ENCODE measurements around the gene EWSR1. TPM values are rescaled to one million over a fixed set of nuclear protein-coding genes. Genes with fewer than 3 reads are reported as not detected.

The EWSR1 gene
- total and polyA plus RNA-seq, 2 donors (not counting 3 experiments of a cell fraction or from before 2014, with no cell fraction given), result 305 to 588 TPM

DNA sequence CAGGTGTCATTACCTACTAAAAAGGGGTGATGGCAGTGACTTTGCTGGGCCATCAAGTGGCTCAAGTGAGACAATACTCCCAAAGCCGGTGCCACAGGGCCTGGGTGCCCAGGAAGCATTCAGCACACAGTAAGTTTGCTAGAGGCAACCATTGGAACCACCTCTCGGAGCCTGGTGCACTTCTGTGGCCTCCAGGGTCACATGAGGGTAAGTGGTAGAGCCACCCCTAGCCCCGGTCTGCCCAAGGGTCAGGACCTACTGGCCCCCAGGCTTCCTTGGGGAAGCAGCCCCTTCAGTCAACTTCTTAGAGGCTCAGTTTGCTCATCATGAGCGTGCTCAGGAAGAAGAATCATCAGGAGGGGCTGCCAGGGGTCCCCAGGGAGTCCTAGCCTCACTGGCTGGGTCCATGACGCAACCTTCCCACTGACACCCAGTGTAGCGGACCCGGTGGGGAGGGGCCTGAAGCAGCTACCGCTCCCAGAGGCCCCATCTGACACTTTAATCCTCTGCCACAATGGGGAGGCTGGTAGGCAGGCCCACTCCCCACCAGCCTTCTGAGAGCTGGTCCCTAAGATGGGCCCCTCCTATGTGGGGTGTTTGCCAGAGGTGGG lies 64.9 kb downstream of the EWSR1 start:
- peaks cover 7 to 63% of the 10 kb centered on the region in 2 experiments for H3K36me3 ChIP-seq (ENCODE audit: control insufficient read depth in 2 of 2, extremely low read depth in 1 of 2, insufficient read depth in 2 of 2, low read length in 2 of 2)
- no peaks in the 10 kb centered on the region for H3K27me3 ChIP-seq (ENCODE audit: control insufficient read depth in 2 of 2, insufficient read depth in 2 of 2, low read length in 2 of 2)
- no peak overlapping the region for H2AFZ ChIP-seq (ENCODE audit: low read depth, low read length)
- no peak overlapping the region for H3K4me3 ChIP-seq (replicated peaks in 1 of 3; ENCODE audit: insufficient read depth in 1 of 3, low read depth in 1 of 3, low read length in 3 of 3)
- POLR2A ChIA-PET, result no interaction called here
- FAIRE-seq (no peak), DNase-seq (ENCODE audit: low read depth, low spot score) (no peak)
- intact Hi-C loops (cut with micrococcal nuclease) (no loop called here), dilution Hi-C loops (cut with MboI; ENCODE audit: extremely low pct_ligation_motif_present, low sequenced_read_pairs) (no loop called here)
- BruUV-seq (replicated peaks), result no TSS peak
- CTCF ChIA-PET, result interaction anchor here (1.8 to 1.9 kb wide), 2 partner anchors 13 to 27 kb away, joined by 5 to 7 read pairs; partner anchors contain the start of gene GAS2L1
- H3K4me2 ChIP-seq (ENCODE audit: insufficient read depth, low read length), result no peak overlapping the region
- no peaks in the 10 kb centered on the region for H3K9me1 ChIP-seq (replicated peaks; ENCODE audit: control insufficient read depth, extremely low read depth, insufficient read depth, low read length)
- no peaks in the 10 kb centered on the region for H3K9me3 ChIP-seq (replicated peaks; ENCODE audit: control insufficient read depth, insufficient read depth, low read length)
- no peak overlapping the region for H3K9ac ChIP-seq (replicated peaks; ENCODE audit: extremely low read depth, insufficient read depth, low read length)
- H3K79me2 ChIP-seq (ENCODE audit: control insufficient read depth, insufficient read depth, low read length), result no peaks in the 10 kb centered on the region
- H3K27ac ChIP-seq (ENCODE audit: insufficient read depth, low read depth, low read length), result no peak overlapping the region
- no peaks in the 10 kb centered on the region for H4K20me1 ChIP-seq (replicated peaks; ENCODE audit: control insufficient read depth, extremely low read depth, insufficient read depth, low read length)
- TF ChIP-seq EZH2 (IDR thresholded peaks at IDR 0.05; ENCODE audit: borderline replicate concordance, low read depth, low read length, severe bottlenecking) (no peak), MYC (IDR thresholded peaks at IDR 0.05; ENCODE audit: low read depth, low read length) (no peak), JUN (IDR thresholded peaks at IDR 0.05; ENCODE audit: borderline replicate concordance, insufficient read depth, insufficient read length, low read depth) (no peak), FOS (IDR thresholded peaks at IDR 0.05; ENCODE audit: borderline replicate concordance, insufficient read depth, low read length) (no peak), POLR2A (IDR thresholded peaks at IDR 0.05; ENCODE audit: low read depth, low read length) (no peak), POLR2AphosphoS5 (IDR thresholded peaks at IDR 0.05; ENCODE audit: insufficient read depth, low read depth, low read length) (no peak), GATA2 (IDR thresholded peaks at IDR 0.05; ENCODE audit: insufficient read depth, insufficient read length, low read depth, low read length) (no peak)
- TF ChIP-seq, protein P1, sequence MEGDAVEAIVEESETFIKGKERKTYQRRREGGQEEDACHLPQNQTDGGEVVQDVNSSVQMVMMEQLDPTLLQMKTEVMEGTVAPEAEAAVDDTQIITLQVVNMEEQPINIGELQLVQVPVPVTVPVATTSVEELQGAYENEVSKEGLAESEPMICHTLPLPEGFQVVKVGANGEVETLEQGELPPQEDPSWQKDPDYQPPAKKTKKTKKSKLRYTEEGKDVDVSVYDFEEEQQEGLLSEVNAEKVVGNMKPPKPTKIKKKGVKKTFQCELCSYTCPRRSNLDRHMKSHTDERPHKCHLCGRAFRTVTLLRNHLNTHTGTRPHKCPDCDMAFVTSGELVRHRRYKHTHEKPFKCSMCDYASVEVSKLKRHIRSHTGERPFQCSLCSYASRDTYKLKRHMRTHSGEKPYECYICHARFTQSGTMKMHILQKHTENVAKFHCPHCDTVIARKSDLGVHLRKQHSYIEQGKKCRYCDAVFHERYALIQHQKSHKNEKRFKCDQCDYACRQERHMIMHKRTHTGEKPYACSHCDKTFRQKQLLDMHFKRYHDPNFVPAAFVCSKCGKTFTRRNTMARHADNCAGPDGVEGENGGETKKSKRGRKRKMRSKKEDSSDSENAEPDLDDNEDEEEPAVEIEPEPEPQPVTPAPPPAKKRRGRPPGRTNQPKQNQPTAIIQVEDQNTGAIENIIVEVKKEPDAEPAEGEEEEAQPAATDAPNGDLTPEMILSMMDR (IDR thresholded peaks at IDR 0.05; ENCODE audit: extremely low read depth in 1 of 2, insufficient read depth in 1 of 2, low read depth in 1 of 2, low read length in 2 of 2), result no peak
- TF ChIP-seq, protein P2, sequence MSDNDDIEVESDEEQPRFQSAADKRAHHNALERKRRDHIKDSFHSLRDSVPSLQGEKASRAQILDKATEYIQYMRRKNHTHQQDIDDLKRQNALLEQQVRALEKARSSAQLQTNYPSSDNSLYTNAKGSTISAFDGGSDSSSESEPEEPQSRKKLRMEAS (IDR thresholded peaks at IDR 0.05; ENCODE audit: insufficient read depth, insufficient read length), result no peak
- H3K4me1 ChIP-seq (ENCODE audit: control insufficient read depth, extremely low read depth, insufficient read depth, low read length), result peaks cover 10% of the 10 kb centered on the region

Data from endothelial cell of umbilical vein (primary cell).